Activated T-helper 2 cell treated with anti-CD3 and anti-CD28 coated beads, Interferon-gamma antibody, Interleukin-2, Interleukin-4, amounts not matched to agents 10 μg/mL and 5 μg/mL and 100 μg/mL, durations not matched to agents 14 hours and 24 hours and 36 hours (primary cell): ENCODE data around the gene TSSK3. TPM values are rescaled to one million over a fixed set of nuclear protein-coding genes. Genes with fewer than 3 reads are reported as not detected.
A peak's percentile ranks its signal among the peaks of the same experiment; 100 is the strongest.
"Not testable (repeated sequence)": the region's sequence is repeated elsewhere in the genome, so short reads cannot be mapped to it uniquely, and the experiment has no call there.

Experiments
- DNase-seq: peaks from one replicate; pipeline ENCODE4 v3.0.0; 2021; ENCODE audit warnings: low spot score
- H3K27ac Mint-ChIP-seq: one replicate; pipeline ENCODE4 v1.8.0; 2021; ENCODE audit warnings: mixed read lengths
- H3K27me3 Mint-ChIP-seq: one replicate; pipeline ENCODE4 v1.8.0; 2021; ENCODE audit warnings: low read depth, mixed read lengths
- H3K36me3 Mint-ChIP-seq: one replicate; pipeline ENCODE4 v1.8.0; 2021; ENCODE audit warnings: low read depth, mixed read lengths
- H3K4me1 Mint-ChIP-seq: one replicate; pipeline ENCODE4 v1.8.0; 2021; ENCODE audit warnings: low read depth, mixed read lengths
- H3K4me3 Mint-ChIP-seq: one replicate; pipeline ENCODE4 v1.8.0; 2021; ENCODE audit warnings: low read depth, mild to moderate bottlenecking, moderate library complexity, mixed read lengths
- H3K9me3 Mint-ChIP-seq: one replicate; pipeline ENCODE4 v1.8.0; 2021; ENCODE audit warnings: mixed read lengths
- intact Hi-C: fragments of 100-400 bp; cut with micrococcal nuclease; formaldehyde crosslinking; loops from one replicate; pipeline ENCODE4 v1.15.1; 2023
- total RNA-seq: library from RNA; stranded (reverse); gene quantifications from 2 replicates; pipeline ENCODE4 v1.2.3, GENCODE V29; 2022

Gene TSSK3
- total RNA-seq, 1 donor from 2014 or later = 1.1 TPM

GRCh38 chr1:32345289-32345827 is 17.0 kb upstream of the TSSK3 start:
- Mint-ChIP-seq H3K27ac (no peak overlapping the region), H3K27me3 (peaks cover 3% of the 10 kb centered on the region), H3K9me3 (no peaks in the 10 kb centered on the region), H3K4me1 (peaks cover 23% of the 10 kb centered on the region), H3K4me3 (no peak overlapping the region), H3K36me3 (no peaks in the 10 kb centered on the region)
- intact Hi-C loops = no loop called here
- no peak for DNase-seq

- H3K27ac Mint-ChIP-seq = no peak overlapping the region
- H3K36me3 Mint-ChIP-seq = no peaks in the 10 kb centered on the region
- no peaks in the 10 kb centered on the region for H3K9me3 Mint-ChIP-seq
- intact Hi-C loops = no loop called here
- DNase-seq = no peak
- H3K4me3 Mint-ChIP-seq = no peak overlapping the region
- H3K4me1 Mint-ChIP-seq = peaks cover 29% of the 10 kb centered on the region
- H3K27me3 Mint-ChIP-seq = peaks cover 3% of the 10 kb centered on the region
Observed at GRCh38 chr1:32346532-32347157, 15.7 kb upstream of the TSSK3 start.

GRCh38 chr1:32349211-32349708 is 13.1 kb upstream of the TSSK3 start:
- Mint-ChIP-seq H3K4me1 (peaks cover 24% of the 10 kb centered on the region), H3K4me3 (no peak overlapping the region), H3K9me3 (no peaks in the 10 kb centered on the region), H3K27ac (peak overlapping the region; percentile 15), H3K27me3 (peaks cover 3% of the 10 kb centered on the region), H3K36me3 (no peaks in the 10 kb centered on the region)
- intact Hi-C loops = no loop called here
- no peak for DNase-seq

GRCh38 chr1:32350785-32351398 is 11.4 kb upstream of the TSSK3 start:
- DNase-seq = no peak
- H3K27ac Mint-ChIP-seq = peak overlapping the region; percentile 36
- no peaks in the 10 kb centered on the region for H3K36me3 Mint-ChIP-seq
- peaks cover 24% of the 10 kb centered on the region for H3K4me1 Mint-ChIP-seq
- no peaks in the 10 kb centered on the region for H3K9me3 Mint-ChIP-seq
- intact Hi-C loops = loop anchor here (1.0 kb wide), 1 partner anchor 14 kb away; no protein-coding TSS in a partner anchor
- no peaks in the 10 kb centered on the region for H3K27me3 Mint-ChIP-seq
- peak overlapping the region; percentile 78 for H3K4me3 Mint-ChIP-seq

GRCh38 chr1:32351399-32352238 is 10.7 kb upstream of the TSSK3 start:
- Mint-ChIP-seq H3K9me3 (no peaks in the 10 kb centered on the region), H3K27me3 (no peaks in the 10 kb centered on the region), H3K36me3 (no peaks in the 10 kb centered on the region), H3K27ac (no peak overlapping the region), H3K4me3 (peak overlapping the region; percentile 78), H3K4me1 (peaks cover 24% of the 10 kb centered on the region)
- DNase-seq = peak; percentile 89
- intact Hi-C loops = loop anchor here (1.0 kb wide), 1 partner anchor 14 kb away; no protein-coding TSS in a partner anchor

GRCh38 chr1:32352239-32352745 is 10.0 kb upstream of the TSSK3 start:
- H3K4me1 Mint-ChIP-seq = peaks cover 24% of the 10 kb centered on the region
- H3K4me3 Mint-ChIP-seq = peak overlapping the region; percentile 56
- no peaks in the 10 kb centered on the region for H3K36me3 Mint-ChIP-seq
- H3K9me3 Mint-ChIP-seq = no peaks in the 10 kb centered on the region
- H3K27me3 Mint-ChIP-seq = no peaks in the 10 kb centered on the region
- intact Hi-C loops = no loop called here
- no peak for DNase-seq
- peak overlapping the region; percentile 13 for H3K27ac Mint-ChIP-seq

GRCh38 chr1:32352831-32353383 is 9.4 kb upstream of the TSSK3 start:
- no peaks in the 10 kb centered on the region for H3K27me3 Mint-ChIP-seq
- no peaks in the 10 kb centered on the region for H3K36me3 Mint-ChIP-seq
- intact Hi-C loops = no loop called here
- no peak for DNase-seq
- no peaks in the 10 kb centered on the region for H3K9me3 Mint-ChIP-seq
- peaks cover 24% of the 10 kb centered on the region for H3K4me1 Mint-ChIP-seq
- H3K27ac Mint-ChIP-seq = no peak overlapping the region
- peak overlapping the region; percentile 56 for H3K4me3 Mint-ChIP-seq

- Mint-ChIP-seq H3K36me3 (no peaks in the 10 kb centered on the region), H3K9me3 (no peaks in the 10 kb centered on the region), H3K4me3 (peak overlapping the region; percentile 17), H3K4me1 (peaks cover 19% of the 10 kb centered on the region), H3K27me3 (no peaks in the 10 kb centered on the region), H3K27ac (no peak overlapping the region)
- intact Hi-C loops = no loop called here
- DNase-seq = no peak
Observed at GRCh38 chr1:32353431-32353830, 8.9 kb upstream of the TSSK3 start.

- intact Hi-C loops = no loop called here
- Mint-ChIP-seq H3K27ac (no peak overlapping the region), H3K9me3 (no peaks in the 10 kb centered on the region), H3K27me3 (no peaks in the 10 kb centered on the region), H3K4me3 (peak overlapping the region; percentile 32), H3K4me1 (peaks cover 13% of the 10 kb centered on the region), H3K36me3 (no peaks in the 10 kb centered on the region)
- no peak for DNase-seq
Observed at GRCh38 chr1:32353886-32354570, 8.3 kb upstream of the TSSK3 start.

GRCh38 chr1:32355778-32356177 is 6.6 kb upstream of the TSSK3 start:
- intact Hi-C loops, H3K27me3 Mint-ChIP-seq, DNase-seq, H3K9me3 Mint-ChIP-seq, H3K27ac Mint-ChIP-seq, H3K36me3 Mint-ChIP-seq, H3K4me3 Mint-ChIP-seq: not testable (repeated sequence)
- peaks cover 14% of the 10 kb centered on the region for H3K4me1 Mint-ChIP-seq

- peaks cover 4% of the 10 kb centered on the region for H3K36me3 Mint-ChIP-seq
- H3K27ac Mint-ChIP-seq = no peak overlapping the region
- peaks cover 15% of the 10 kb centered on the region for H3K4me1 Mint-ChIP-seq
- intact Hi-C loops = no loop called here
- no peaks in the 10 kb centered on the region for H3K9me3 Mint-ChIP-seq
- DNase-seq = no peak
- H3K4me3 Mint-ChIP-seq = no peak overlapping the region
- peaks cover 3% of the 10 kb centered on the region for H3K27me3 Mint-ChIP-seq
Observed at GRCh38 chr1:32356478-32356877, 5.9 kb upstream of the TSSK3 start.

GRCh38 chr1:32357614-32358013 is 4.7 kb upstream of the TSSK3 start:
- H3K27me3 Mint-ChIP-seq = peaks cover 8% of the 10 kb centered on the region
- intact Hi-C loops = no loop called here
- DNase-seq = no peak
- no peaks in the 10 kb centered on the region for H3K9me3 Mint-ChIP-seq
- H3K36me3 Mint-ChIP-seq = peaks cover 8% of the 10 kb centered on the region
- no peak overlapping the region for H3K4me3 Mint-ChIP-seq
- no peak overlapping the region for H3K27ac Mint-ChIP-seq
- H3K4me1 Mint-ChIP-seq = peaks cover 15% of the 10 kb centered on the region
